GM08714 (cell line): ENCODE data around the gene TCAF1.
A peak's percentile ranks its signal among the peaks of the same experiment; 100 is the strongest.

ENCODE experiments used
- H3K4me3 ChIP-seq: fragments of 200-500 bp; sonication (Bioruptor generic); 2 replicates; pipeline ENCODE4 v1.5.1; 2014; ENCODE audit warnings: mild to moderate bottlenecking, low read length, inconsistent platforms
- ZNF274 ChIP-seq: IDR thresholded peaks from 2 replicates; pipeline ENCODE4 v1.6.1; 2012; ENCODE audit warnings: mild to moderate bottlenecking, low read depth, low read length

Gene TCAF1

DNA sequence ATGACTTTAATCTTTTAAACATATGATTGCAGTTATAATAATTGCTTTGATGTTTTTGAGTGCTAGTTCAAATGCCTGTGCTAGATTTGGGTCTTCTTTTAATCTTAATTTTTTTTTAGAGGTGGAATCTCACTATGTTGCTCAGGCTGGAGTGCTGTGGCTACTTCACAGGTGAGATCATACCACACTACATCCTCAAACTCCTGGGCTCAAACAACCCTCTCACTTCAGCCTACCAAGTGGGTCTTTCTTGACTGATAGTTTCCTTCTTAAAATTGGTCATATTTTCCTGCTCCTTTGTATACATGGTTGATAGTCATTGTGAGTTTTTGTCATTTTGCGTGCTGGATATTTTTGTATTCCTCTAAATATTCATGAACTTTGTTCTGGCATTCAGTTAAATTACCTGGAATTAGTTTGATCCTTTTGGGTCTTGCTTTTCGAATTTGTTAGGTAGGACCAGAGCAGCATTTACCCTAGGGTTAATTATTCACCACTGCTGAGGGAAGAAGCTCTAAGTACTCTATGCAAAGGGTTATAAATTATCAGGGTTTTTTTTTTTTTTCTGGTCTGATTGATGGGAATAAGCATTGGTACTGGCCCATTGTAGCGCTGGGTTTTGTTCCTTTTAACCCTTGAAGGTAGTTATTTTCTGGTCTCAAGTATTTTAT lies 12.1 kb upstream of the TCAF1 start:
- no peak overlapping the region for H3K4me3 ChIP-seq
- no peak for TF ChIP-seq ZNF274

DNA sequence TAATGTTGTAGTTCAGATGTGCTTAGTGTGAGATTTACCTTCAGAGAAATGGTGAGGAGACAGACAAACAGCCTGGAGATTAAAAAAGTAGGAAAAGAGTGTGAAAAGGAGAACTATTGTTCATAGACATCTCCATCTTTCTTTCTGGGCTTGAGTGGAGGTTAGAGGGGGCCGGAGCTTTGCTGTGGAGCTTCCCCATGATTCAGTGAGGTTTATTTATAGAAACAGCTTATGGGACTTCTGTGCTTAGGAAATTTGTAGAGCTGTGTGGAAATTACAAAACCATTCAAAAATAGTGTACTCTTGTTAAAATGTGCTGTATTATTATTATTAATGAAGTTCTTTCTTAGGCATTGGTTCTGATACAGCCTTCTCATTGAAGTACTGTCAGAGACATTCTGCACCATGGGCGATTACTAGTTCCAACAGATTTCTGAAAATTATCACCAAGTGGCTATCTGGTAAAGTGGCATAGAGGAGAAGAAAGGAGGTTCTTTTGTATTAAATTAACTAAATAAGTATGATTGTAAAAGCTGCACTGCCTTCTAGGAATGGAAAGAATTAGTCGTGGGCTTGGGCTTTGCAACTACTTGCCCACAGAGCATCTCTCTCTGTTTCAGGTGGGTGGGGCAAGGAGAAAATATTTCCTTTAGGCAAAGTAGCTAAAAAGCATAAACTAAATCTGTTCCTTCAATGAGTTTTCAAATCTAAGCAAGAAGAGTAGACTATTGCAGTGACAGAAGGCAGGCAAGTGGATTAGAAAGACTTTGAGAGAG lies 8.7 kb upstream of the TCAF1 start:
- no peak for TF ChIP-seq ZNF274
- H3K4me3 ChIP-seq, result no peak overlapping the region

DNA sequence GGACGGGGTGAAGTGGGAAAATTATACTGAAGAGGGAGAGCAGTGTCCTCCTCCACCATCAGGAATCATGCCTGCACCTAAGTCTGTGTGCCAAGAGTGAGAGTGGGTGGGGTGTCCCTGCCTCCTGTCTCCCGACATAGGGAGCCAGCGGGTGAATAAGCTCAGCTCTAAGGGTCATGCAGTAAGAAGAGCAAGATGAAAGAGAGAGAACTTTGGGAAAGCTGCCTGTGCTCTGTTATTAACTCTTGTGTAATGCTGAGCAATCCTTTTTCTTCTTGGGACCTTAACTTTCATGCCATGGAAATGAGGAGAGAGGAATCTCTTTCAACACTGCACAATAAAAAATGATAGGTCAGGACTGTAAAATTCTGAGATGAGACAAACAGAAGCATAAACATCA lies 7.9 kb upstream of the TCAF1 start:
- no peak for TF ChIP-seq ZNF274
- no peak overlapping the region for H3K4me3 ChIP-seq

DNA sequence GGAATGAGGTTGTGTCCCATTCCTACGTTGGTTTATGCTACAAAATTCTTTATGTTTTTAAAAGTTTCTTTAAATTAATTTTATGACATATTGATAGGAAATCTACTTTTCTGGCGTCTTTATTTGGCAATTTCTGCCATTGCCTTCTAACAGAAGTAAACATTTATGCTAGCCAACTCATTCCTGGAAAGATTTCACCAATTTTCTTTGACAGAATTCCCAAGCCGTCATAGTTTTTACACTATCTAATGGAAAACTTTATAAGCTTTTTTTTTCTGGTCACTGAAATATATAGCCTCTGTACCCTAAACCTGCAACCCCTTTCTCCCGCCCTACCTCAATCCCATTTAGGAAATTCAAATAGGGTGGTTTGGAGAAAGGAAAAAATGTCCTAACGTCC lies 6.1 kb upstream of the TCAF1 start:
- TF ChIP-seq ZNF274, result no peak
- H3K4me3 ChIP-seq, result no peak overlapping the region

DNA sequence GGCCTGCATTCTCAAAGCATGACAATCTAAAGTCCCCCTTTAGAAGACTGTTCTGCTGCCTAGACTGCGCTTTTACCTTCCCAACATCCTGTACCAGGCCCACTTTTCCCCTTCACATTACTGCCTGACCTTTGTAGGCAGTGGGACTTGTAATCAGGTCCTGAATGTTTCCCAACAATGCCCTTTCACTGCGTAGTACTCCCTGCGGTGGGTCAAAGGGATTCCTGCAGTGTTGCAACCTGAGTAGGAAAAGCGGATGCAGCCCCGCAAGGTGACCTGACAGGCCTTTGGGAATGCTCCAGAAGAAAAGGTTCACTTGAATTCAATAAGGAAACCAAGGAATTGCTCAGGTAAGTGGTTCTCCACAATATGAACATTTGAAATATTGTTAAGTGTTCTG lies 4.9 kb upstream of the TCAF1 start:
- no peak overlapping the region for H3K4me3 ChIP-seq
- no peak for TF ChIP-seq ZNF274

DNA sequence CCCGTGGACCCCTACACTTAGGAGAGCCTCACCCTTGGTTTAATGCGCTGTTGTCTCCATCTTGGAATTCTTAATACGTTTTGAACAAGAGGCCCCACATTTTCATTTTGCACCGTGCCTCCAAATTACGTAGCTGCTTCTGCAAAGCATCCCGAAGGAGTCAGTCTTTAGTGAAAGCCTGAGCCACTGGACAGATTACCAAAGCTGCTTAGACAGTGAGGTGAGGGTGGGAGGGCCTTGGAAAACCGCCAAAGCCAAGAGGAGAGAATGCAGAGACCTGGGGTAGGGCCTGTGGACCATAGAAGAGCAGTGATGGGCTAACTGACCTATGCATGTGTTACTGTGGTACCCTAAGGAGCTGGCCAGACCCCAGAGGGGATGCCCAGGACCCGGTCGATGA lies 4.2 kb upstream of the TCAF1 start:
- H3K4me3 ChIP-seq, result no peak overlapping the region
- TF ChIP-seq ZNF274, result no peak

DNA sequence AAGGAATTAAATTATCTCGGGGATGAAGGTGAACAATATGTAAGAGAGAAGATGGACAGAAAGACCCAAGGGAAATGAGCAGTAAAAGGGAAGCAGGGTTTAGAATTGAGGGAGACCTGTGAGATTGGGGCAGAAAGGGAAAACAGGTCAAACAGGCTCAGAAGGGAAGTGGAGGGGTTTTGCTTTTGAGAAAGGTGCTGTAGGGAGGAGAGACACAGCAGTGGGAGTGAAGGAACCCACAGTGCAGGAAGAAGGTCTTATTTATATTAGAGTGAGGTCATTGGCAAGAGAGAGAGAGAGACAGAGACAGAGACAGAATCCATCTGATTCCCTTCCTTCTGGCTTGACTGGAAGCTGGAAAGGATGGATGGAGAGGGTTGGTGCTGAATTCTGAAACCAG lies 3.5 kb upstream of the TCAF1 start:
- TF ChIP-seq ZNF274, result no peak
- no peak overlapping the region for H3K4me3 ChIP-seq

DNA sequence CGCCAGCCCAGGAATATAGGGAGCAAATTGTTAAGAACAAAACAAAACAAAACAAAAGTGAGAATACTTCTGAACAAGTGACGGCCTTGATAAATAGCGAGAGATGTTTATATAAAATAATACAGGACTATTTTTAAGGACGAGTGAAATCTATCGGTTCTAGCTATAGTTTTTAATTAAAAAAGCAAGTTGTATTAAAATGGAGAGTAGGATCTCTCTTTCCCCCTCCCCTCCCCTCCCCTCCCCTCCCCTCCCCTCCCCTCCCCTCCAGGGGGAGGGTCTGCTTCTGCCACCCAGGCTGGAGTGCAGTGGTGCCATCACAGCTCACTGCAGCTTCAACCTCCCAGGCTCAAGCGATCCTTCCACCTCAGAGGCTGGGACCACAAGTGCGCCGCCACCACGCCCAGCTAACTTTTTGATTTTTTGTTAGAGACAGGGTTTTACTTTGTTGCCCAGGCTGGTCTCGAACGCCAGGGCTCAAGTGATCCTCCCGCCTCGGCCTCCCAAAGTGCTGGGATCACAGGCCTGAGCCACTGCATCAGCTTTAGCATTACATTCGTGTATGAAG lies 440 bp upstream of the TCAF1 start:
- no peak overlapping the region; the same call in 1 of the 2 replicates for H3K4me3 ChIP-seq
- no peak for TF ChIP-seq ZNF274

DNA sequence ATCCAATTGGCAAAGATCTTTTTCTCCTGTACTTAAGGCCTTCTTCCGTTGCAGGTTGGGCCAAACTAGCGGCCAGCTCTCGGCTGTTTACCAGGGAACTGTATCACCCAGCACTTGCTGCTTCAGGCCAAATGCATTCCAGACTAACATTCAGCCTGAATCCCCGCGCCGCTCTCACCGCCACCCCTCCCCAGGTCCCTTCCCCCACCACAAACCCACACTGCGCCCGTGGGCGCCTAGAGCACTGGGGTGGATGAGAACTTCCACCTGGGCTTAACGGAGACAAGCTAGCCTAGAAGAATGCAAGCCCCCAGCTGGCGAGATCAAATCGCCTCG lies 676 bp downstream of the TCAF1 start:
- TF ChIP-seq ZNF274, result no peak
- peak overlapping the region; percentile 80 for H3K4me3 ChIP-seq

DNA sequence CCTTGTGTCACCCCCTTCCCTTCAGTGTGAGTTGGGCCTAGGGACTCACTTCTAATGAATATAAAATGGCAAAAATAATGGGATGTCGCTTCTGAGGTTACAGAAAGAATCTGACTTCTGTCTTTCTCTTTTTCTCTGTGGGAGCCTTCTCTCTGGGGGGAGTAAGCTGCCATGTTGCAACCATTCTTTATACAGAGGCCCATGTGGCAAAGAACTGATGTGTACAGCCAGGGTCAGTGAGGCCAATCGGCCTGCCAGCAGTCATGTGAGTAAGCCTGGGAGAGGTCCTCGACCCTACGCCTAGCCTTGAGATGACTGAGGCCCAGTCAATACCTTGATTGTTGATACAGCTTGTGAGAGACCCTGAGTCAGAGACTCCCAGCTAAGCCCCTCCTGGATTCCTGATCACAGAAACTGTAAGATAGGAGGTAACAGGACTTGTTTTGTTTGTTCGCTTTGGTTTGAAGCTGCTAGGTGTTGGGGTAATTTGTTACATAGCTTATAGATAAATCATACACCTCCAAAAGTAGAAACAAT lies 1.7 kb downstream of the TCAF1 start:
- no peak for TF ChIP-seq ZNF274
- H3K4me3 ChIP-seq, result peak overlapping the region; percentile 80

DNA sequence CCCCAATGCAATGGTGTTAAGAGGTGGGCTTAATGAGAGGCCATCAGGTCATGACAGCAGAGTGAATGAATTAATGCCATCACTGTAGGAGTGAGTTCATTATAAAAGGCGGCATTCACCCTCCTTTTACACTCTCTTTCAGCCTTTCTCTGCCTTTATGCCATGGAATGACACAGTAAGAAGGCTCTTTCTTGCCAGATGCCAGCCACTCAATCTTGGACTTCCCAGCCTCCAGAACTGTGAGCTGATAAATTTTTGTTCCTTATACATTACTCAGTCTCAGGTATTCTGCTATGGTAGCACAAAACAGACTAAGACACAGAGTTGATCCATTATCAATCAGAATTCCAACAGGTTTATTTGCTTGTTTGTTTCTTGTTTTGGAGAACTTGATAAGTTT lies 3.2 kb downstream of the TCAF1 start:
- H3K4me3 ChIP-seq, result no peak overlapping the region
- TF ChIP-seq ZNF274, result no peak

DNA sequence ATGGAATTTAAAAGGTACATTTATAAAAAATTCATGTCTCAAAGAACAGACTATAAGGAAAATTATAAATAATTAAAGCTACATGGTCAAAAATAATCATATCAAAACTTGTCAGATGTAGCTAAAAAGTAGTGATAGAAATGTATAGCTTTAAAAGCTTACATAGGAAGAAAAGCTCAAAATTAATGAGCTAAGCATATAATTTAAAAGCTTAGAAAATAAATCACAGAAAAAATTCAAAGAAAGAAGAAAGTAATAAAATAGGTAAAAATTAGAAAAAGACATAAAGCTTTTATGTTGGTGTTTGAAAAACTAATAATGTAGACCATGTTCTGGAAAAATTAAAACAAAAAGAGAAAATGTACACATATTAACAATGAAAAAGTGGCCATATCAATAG lies 5.3 kb downstream of the TCAF1 start:
- no peak overlapping the region for H3K4me3 ChIP-seq
- no peak for TF ChIP-seq ZNF274

DNA sequence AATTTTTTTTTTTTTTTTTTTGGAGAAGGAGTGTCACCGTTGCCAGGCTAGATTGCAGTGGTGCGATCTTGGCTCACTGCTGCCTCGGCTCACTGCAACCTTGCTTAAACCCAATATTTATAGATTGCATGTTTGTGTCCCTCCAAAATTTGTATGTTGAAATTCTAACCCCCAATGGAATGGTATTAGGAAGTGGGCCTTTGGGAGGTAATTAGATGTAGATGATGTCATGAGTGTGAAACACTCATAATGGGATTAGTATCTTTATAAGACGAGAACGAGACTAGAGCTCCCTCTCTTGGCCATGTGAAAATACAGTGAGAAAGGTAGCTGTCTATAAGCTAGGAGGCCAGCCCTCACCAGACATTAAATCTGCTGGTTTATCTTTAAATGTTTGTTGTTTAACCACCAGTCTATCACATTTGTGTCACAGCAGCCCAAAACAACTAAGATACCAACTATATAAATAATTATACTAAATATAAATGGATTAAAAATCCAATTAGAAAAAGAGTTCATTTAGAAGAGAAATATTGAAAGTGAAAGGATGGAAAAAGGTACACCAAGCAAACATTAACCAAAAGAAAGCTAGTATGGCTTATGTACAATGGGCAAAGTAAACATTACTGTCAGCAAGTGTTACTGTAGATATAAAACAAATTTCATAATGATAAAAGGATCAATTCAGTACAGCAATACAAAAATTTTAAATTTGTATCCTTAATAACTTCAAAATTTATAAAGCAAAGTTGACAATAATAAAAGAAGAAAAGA lies 9.3 kb downstream of the TCAF1 start:
- TF ChIP-seq ZNF274, result no peak
- no peak overlapping the region for H3K4me3 ChIP-seq

DNA sequence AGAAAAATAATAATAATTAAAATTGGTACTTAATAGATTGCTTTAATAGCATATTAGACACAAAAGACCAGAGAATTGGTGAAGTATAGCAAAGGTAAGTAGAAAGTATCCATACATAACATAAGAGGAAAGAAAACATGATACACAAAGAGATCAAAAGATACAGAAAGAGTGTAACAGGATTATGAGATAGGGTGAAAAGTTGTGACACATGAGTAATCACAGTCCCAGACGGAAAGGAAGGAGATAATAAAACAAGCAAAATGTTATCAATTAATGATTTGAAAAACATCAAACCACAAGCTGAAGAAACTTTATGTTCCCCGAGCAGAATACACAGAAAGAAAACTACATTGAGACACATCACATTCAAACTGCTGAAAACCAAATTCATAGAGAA lies 10.5 kb downstream of the TCAF1 start:
- no peak for TF ChIP-seq ZNF274
- no peak overlapping the region for H3K4me3 ChIP-seq
